ENCODE results near the gene TMEM229B. TPM values are rescaled to one million over a fixed set of nuclear protein-coding genes. Genes with fewer than 3 reads are reported as not detected.

TMEM229B gene
- total RNA-seq, 5 donors from 2014 or later (not counting 1 experiment from before 2014, with no cell fraction given): 19.0 to 41.7 (median 32.3) TPM

- no peak overlapping the region for H3K4me3 ChIP-seq (ENCODE audit: control insufficient read depth in 1 of 2, extremely low read depth in 1 of 2, low read length in 1 of 2)
- no peaks in the 10 kb centered on the region for H3K27me3 ChIP-seq (replicated peaks in 1 of 2; ENCODE audit: control insufficient read depth in 2 of 2, extremely low read depth in 1 of 2, insufficient read depth in 2 of 2, low read length in 1 of 2)
- no CpG with 5 or more reads among the region's 1 CpG for WGBS (ENCODE audit: insufficient coverage)
- Mint-ChIP-seq H3K27ac (no peak overlapping the region), H3K9me3 (no peaks in the 10 kb centered on the region), H3K27me3 (no peaks in the 10 kb centered on the region), H3K36me3 (no peaks in the 10 kb centered on the region), H3K4me1 (peaks cover 35 to 43% (median 38%) of the 10 kb centered on the region in 3 donors), H3K4me3 (no peak overlapping the region)
- ATAC-seq (replicated peaks in 1 of 4): no peak
- H3K4me1 ChIP-seq (ENCODE audit: control insufficient read depth in 1 of 2, extremely low read depth in 1 of 2, insufficient read depth in 2 of 2, low read length in 2 of 2): peaks cover 11 to 28% of the 10 kb centered on the region in 2 experiments
- POLR2A ChIA-PET: no interaction called here
- CTCF ChIA-PET: interaction anchor here in 1 of 2 donors (0.7 kb wide), 1 partner anchor 238 kb away, joined by 3 read pairs; no protein-coding TSS in a partner anchor
- H3K36me3 ChIP-seq (ENCODE audit: control insufficient read depth in 2 of 2, extremely low read depth in 1 of 2, insufficient read depth in 1 of 2, low read length in 1 of 2): peaks cover 2 to 4% of the 10 kb centered on the region in 2 donors
- no peak for DNase-seq
- no peak overlapping the region for H3K27ac ChIP-seq (ENCODE audit: low read length)
- no peaks in the 10 kb centered on the region for H3K9me3 ChIP-seq
Measured at GRCh38 chr14:67467134-67467533, 21.4 kb downstream of the TMEM229B start.

GRCh38 chr14:67464879-67465278 lies 23.6 kb downstream of the TMEM229B start:
- peaks cover 33 to 44% (median 38%) of the 10 kb centered on the region in 3 donors for H3K4me1 Mint-ChIP-seq
- peak overlapping the region in 2 of 3 donors; percentile 3 to 19 for H3K4me3 Mint-ChIP-seq
- peak overlapping the region; percentile 38 to 86 for H3K27ac Mint-ChIP-seq
- Histone ChIP-seq H3K27me3 (replicated peaks in 1 of 2; ENCODE audit: control insufficient read depth in 2 of 2, extremely low read depth in 1 of 2, insufficient read depth in 2 of 2, low read length in 1 of 2) (no peaks in the 10 kb centered on the region), H3K9me3 (no peaks in the 10 kb centered on the region), H3K4me1 (ENCODE audit: control insufficient read depth in 1 of 2, extremely low read depth in 1 of 2, insufficient read depth in 2 of 2, low read length in 2 of 2) (peaks cover 11 to 28% of the 10 kb centered on the region in 2 experiments), H3K27ac (ENCODE audit: low read length) (peak overlapping the region; percentile 6), H3K36me3 (ENCODE audit: control insufficient read depth in 2 of 2, extremely low read depth in 1 of 2, insufficient read depth in 1 of 2, low read length in 1 of 2) (no peaks in the 10 kb centered on the region), H3K4me3 (ENCODE audit: control insufficient read depth in 1 of 2, extremely low read depth in 1 of 2, low read length in 1 of 2) (no peak overlapping the region)
- no peaks in the 10 kb centered on the region for H3K9me3 Mint-ChIP-seq
- no peaks in the 10 kb centered on the region for H3K27me3 Mint-ChIP-seq
- ATAC-seq (replicated peaks in 1 of 4) (no peak), DNase-seq (no peak)
- 95% methylated on average over 8 of the region's 8 CpGs for WGBS (ENCODE audit: insufficient coverage)
- no peaks in the 10 kb centered on the region for H3K36me3 Mint-ChIP-seq
- POLR2A ChIA-PET: no interaction called here
- CTCF ChIA-PET: interaction anchor here in 1 of 2 donors (1.7 kb wide), 1 partner anchor 240 kb away, joined by 3 read pairs; no protein-coding TSS in a partner anchor

DNA sequence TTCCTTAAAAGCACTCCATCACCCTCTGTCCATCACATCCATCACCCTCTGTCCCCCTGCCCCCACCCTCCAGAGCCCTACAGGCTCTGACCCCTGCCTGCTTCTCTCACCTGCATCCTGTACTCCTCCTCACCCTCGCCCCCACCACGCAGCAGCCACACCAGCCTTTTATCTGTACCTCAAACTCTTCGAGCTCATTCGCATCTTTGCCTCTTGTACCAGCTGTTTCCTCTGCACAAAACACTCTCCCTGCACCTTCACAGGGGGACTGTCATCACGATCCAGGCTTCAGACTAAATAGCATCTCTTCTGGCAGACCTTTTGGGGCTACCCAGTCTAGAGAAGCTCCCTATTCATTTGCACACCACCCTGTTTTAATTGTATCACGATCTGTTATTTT lies 24.1 kb downstream of the TMEM229B start:
- Mint-ChIP-seq H3K4me3 (peak overlapping the region in 2 of 3 donors; percentile 3 to 19), H3K27ac (peak overlapping the region in 1 of 2 donors; percentile 86), H3K27me3 (no peaks in the 10 kb centered on the region), H3K9me3 (no peaks in the 10 kb centered on the region), H3K4me1 (peaks cover 33 to 44% (median 38%) of the 10 kb centered on the region in 3 donors), H3K36me3 (no peaks in the 10 kb centered on the region)
- DNase-seq: peak in 34 of 35 experiments; percentile 6 to 84 (median 46)
- Histone ChIP-seq H3K27me3 (replicated peaks in 1 of 2; ENCODE audit: control insufficient read depth in 2 of 2, extremely low read depth in 1 of 2, insufficient read depth in 2 of 2, low read length in 1 of 2) (no peaks in the 10 kb centered on the region), H3K4me3 (ENCODE audit: control insufficient read depth in 1 of 2, extremely low read depth in 1 of 2, low read length in 1 of 2) (no peak overlapping the region), H3K4me1 (ENCODE audit: control insufficient read depth in 1 of 2, extremely low read depth in 1 of 2, insufficient read depth in 2 of 2, low read length in 2 of 2) (peaks cover 11 to 28% of the 10 kb centered on the region in 2 experiments), H3K36me3 (ENCODE audit: control insufficient read depth in 2 of 2, extremely low read depth in 1 of 2, insufficient read depth in 1 of 2, low read length in 1 of 2) (no peaks in the 10 kb centered on the region), H3K9me3 (no peaks in the 10 kb centered on the region), H3K27ac (ENCODE audit: low read length) (no peak overlapping the region)
- POLR2A ChIA-PET: no interaction called here
- WGBS (ENCODE audit: insufficient coverage): 4% methylated on average over 6 of the region's 6 CpGs
- peak; percentile 88 to 93 (median 88) for ATAC-seq (replicated peaks in 1 of 4)
- CTCF ChIA-PET: interaction anchor here in 1 of 2 donors (1.7 kb wide), 1 partner anchor 240 kb away, joined by 3 read pairs; no protein-coding TSS in a partner anchor

DNA sequence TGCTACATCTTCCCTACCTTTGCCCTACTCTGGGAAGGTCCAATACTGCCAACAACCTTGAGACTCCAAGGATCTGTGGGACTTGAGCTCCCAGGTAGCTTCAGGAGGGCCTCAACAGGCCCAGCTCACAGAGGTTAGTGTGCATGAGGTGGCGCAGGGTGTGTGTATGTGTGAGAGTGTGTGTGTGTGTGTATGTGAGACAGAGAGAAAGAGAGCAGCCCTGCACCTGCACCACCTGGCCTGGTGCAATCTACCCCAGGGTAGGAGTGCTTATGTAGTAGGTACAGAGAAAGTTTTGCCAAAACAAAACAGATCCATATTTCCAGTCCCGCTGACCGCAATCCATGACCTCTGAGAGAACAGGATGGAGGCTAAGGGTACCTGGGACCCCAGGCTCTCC lies 24.6 kb downstream of the TMEM229B start:
- POLR2A ChIA-PET: interaction anchor here (0.6 to 0.7 kb wide), 2 partner anchors 10 to 142 kb away, joined by 3 to 7 read pairs; no protein-coding TSS in a partner anchor
- CTCF ChIA-PET: interaction anchor here in 1 of 2 donors (1.7 kb wide), 1 partner anchor 241 kb away, joined by 3 read pairs; no protein-coding TSS in a partner anchor
- peak; percentile 9 to 41 (median 26) for ATAC-seq (replicated peaks in 1 of 4)

DNA sequence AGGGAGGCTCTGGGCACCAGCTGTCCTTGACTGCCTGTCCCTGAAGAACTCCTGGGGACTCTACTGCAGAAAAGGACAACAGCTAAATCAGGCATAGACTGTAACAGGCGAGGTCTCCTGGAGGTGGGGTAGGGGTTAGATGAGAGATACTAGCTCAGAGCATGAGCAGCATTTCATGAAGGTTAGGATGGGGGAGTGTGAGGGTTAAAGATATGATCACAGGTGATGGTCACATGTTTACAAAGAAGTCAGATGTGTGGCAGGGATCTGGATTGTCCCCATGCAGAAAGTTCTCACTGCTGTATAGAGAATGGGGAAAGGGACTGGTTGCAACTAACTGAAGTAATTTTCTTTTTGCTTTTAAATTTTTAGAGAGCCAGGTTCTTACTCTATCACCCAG lies 26.5 kb downstream of the TMEM229B start:
- ChIA-PET CTCF (interaction anchor here in 1 of 2 donors (0.5 kb wide), 1 partner anchor 239 kb away, joined by 6 read pairs; no protein-coding TSS in a partner anchor), POLR2A (no interaction called here)
- Mint-ChIP-seq H3K36me3 (no peaks in the 10 kb centered on the region), H3K4me3 (no peak overlapping the region), H3K9me3 (no peaks in the 10 kb centered on the region), H3K27ac (no peak overlapping the region), H3K4me1 (peaks cover 23 to 31% (median 24%) of the 10 kb centered on the region in 3 donors), H3K27me3 (no peaks in the 10 kb centered on the region)
- Histone ChIP-seq H3K27ac (ENCODE audit: low read length) (no peak overlapping the region), H3K4me1 (ENCODE audit: control insufficient read depth in 1 of 2, extremely low read depth in 1 of 2, insufficient read depth in 2 of 2, low read length in 2 of 2) (peaks cover 11 to 15% of the 10 kb centered on the region in 2 experiments), H3K4me3 (ENCODE audit: control insufficient read depth in 1 of 2, extremely low read depth in 1 of 2, low read length in 1 of 2) (no peak overlapping the region), H3K27me3 (replicated peaks in 1 of 2; ENCODE audit: control insufficient read depth in 2 of 2, extremely low read depth in 1 of 2, insufficient read depth in 2 of 2, low read length in 1 of 2) (peaks cover 0 to 5% of the 10 kb centered on the region in 2 experiments), H3K9me3 (no peaks in the 10 kb centered on the region), H3K36me3 (ENCODE audit: control insufficient read depth in 2 of 2, extremely low read depth in 1 of 2, insufficient read depth in 1 of 2, low read length in 1 of 2) (no peaks in the 10 kb centered on the region)
- WGBS (ENCODE audit: insufficient coverage): 73% methylated on average over 1 of the region's 1 CpG
- ATAC-seq (replicated peaks in 1 of 4) (no peak), DNase-seq (no peak)

More for the DNA sequence above, 24.6 kb downstream of the TMEM229B start:
- Histone ChIP-seq H3K4me1 (ENCODE audit: control insufficient read depth in 1 of 2, extremely low read depth in 1 of 2, insufficient read depth in 2 of 2, low read length in 2 of 2) (peaks cover 11 to 28% of the 10 kb centered on the region in 2 experiments), H3K4me3 (ENCODE audit: control insufficient read depth in 1 of 2, extremely low read depth in 1 of 2, low read length in 1 of 2) (no peak overlapping the region), H3K36me3 (ENCODE audit: control insufficient read depth in 2 of 2, extremely low read depth in 1 of 2, insufficient read depth in 1 of 2, low read length in 1 of 2) (no peaks in the 10 kb centered on the region), H3K27ac (ENCODE audit: low read length) (no peak overlapping the region), H3K9me3 (no peaks in the 10 kb centered on the region), H3K27me3 (replicated peaks in 1 of 2; ENCODE audit: control insufficient read depth in 2 of 2, extremely low read depth in 1 of 2, insufficient read depth in 2 of 2, low read length in 1 of 2) (no peaks in the 10 kb centered on the region)
- H3K27me3 Mint-ChIP-seq: no peaks in the 10 kb centered on the region
- peak overlapping the region in 1 of 3 donors; percentile 19 for H3K4me3 Mint-ChIP-seq
- DNase-seq: peak in 1 of 35 experiments; percentile 12
- WGBS (ENCODE audit: insufficient coverage): 90% methylated on average over 2 of the region's 3 CpGs
- no peaks in the 10 kb centered on the region for H3K9me3 Mint-ChIP-seq
- H3K27ac Mint-ChIP-seq: peak overlapping the region in 1 of 2 donors; percentile 86
- H3K36me3 Mint-ChIP-seq: no peaks in the 10 kb centered on the region
- peaks cover 33 to 44% (median 36%) of the 10 kb centered on the region in 3 donors for H3K4me1 Mint-ChIP-seq

- Mint-ChIP-seq H3K4me1 (peaks cover 21 to 29% (median 22%) of the 10 kb centered on the region in 3 donors), H3K27me3 (no peaks in the 10 kb centered on the region), H3K27ac (no peak overlapping the region), H3K4me3 (no peak overlapping the region), H3K36me3 (no peaks in the 10 kb centered on the region), H3K9me3 (no peaks in the 10 kb centered on the region)
- POLR2A ChIA-PET: no interaction called here
- peaks cover 11 to 15% of the 10 kb centered on the region in 2 experiments for H3K4me1 ChIP-seq (ENCODE audit: control insufficient read depth in 1 of 2, extremely low read depth in 1 of 2, insufficient read depth in 2 of 2, low read length in 2 of 2)
- CTCF ChIA-PET: interaction anchor here in 1 of 2 donors (0.5 kb wide), 1 partner anchor 240 kb away, joined by 6 read pairs; no protein-coding TSS in a partner anchor
- WGBS (ENCODE audit: insufficient coverage): 100% methylated on average over 2 of the region's 3 CpGs
- H3K36me3 ChIP-seq (ENCODE audit: control insufficient read depth in 2 of 2, extremely low read depth in 1 of 2, insufficient read depth in 1 of 2, low read length in 1 of 2): no peaks in the 10 kb centered on the region
- H3K9me3 ChIP-seq: no peaks in the 10 kb centered on the region
- DNase-seq (no peak), ATAC-seq (replicated peaks in 1 of 4) (no peak)
- H3K27me3 ChIP-seq (replicated peaks in 1 of 2; ENCODE audit: control insufficient read depth in 2 of 2, extremely low read depth in 1 of 2, insufficient read depth in 2 of 2, low read length in 1 of 2): peaks cover 0 to 5% of the 10 kb centered on the region in 2 experiments
- H3K4me3 ChIP-seq (ENCODE audit: control insufficient read depth in 1 of 2, extremely low read depth in 1 of 2, low read length in 1 of 2): no peak overlapping the region
- H3K27ac ChIP-seq (ENCODE audit: low read length): no peak overlapping the region
Measured at GRCh38 chr14:67461341-67461985, 27.1 kb downstream of the TMEM229B start.
